ENCODE measurements around the gene KRT1.

The KRT1 gene

DNA sequence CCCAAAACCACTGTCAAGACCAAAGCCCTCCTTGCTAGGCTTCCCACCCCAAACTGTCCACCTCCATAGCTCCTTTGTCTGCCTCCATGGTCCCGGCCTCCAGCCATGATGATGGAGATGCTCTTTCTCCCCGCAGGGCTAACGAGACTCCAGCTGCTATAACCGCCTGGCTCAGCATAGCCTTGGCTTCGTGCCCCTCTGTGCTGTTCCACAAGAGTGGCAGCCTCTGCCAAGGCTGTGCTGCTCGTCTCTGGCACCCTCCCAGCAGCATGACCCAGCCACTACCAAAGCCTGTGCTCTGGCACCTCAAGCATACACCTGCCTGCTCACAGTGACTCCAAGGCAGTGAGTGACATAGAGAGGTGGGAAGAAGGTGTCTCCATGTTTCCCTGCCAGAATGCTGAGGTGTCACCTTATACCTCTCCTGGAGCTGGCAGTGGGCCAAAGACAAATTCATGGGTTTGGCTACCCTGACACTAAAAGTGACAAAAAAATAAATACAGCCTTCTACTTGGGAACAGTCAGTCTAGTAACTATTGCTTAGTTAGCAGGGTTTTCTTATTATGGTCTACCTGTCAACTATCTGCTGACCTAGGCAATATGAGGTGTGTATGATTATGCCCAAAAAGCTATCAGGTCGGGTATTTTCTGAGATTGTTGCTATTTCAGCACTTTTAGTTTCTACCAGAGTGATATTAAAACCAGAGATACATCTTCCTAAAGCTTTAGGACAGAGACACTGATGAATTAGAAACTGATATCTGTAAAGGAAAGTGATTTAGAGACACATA lies 45.7 kb downstream of the KRT1 start:
- no peak for DNase-seq (ENCODE audit: low spot score)

DNA sequence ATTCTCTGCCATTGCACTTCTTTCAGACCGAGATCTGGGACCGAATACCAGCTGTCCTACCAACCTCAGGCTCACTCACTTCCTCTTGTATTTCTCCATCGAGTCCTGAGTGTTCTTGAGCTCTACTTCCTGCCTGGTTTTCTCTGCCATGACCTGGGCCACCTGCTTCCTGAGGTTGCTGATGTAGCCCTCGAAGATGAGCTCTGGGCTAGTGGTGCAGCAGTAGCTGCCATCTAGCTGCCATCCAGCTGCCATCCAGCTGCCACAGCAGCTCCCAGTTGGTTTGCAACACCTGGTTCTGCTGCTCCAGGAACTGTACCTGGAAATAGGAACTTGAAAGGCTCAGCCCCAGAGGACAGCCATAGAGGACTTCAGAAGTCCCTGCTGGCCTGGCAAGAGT lies 46.8 kb downstream of the KRT1 start:
- DNase-seq (ENCODE audit: low spot score) = no peak

DNA sequence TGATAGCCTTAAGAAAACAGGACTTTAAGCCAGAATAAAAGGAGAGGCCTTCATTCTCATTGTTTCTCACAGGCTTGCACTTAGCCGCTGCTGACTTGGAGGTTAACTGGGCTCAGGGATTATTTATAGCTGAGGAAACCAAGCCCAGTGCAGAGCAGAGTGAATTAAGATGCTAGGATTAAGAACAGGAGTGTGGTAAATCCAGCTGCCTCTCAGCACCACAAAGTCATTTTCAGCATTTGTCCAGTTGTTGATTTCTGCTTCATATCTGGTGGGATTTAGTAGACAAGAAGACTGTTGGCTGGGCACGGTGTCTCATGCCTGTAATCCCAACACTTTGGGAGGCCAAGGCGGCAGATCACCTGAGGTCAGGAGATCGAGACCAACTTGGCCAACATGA lies 47.6 kb downstream of the KRT1 start:
- DNase-seq (ENCODE audit: low spot score) = no peak

DNA sequence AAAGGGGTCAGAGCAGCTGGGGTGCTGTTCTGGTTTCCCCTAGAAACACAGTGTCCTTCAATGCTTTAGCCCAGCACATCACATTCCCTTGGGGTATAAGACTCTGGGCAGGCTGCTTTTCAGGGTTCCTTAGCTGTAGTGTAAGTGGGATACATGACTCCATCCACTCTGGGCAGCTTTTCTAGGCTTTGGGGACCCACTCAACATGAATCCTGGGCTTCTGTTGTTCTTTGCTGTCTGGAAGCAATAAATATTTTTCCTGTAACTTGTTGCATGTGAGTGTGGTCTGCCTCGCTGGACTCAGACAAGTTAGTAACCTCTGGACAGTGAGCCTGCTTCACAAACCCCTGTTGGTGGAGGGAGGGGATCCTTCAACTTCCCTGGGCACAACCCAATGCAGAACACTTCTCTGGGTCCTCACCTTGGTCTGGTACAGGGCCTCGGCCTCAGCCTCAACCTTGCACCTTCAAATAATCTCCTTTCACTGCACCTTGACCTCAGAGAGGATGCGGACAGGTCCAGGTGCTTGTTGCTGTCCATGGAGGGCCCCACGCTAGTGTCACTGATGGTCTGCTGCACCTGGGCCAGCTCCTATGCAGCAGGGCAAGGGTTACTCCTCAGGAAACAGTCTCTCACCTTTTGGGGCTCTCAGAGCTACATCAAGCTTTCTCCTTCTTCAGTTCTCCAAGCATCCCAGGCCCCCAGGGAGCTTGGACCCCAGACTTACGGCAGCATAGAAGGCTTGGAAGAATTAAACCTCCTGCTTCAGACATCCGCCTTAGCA lies 48.3 kb downstream of the KRT1 start:
- no peak for DNase-seq (ENCODE audit: low spot score)

DNA sequence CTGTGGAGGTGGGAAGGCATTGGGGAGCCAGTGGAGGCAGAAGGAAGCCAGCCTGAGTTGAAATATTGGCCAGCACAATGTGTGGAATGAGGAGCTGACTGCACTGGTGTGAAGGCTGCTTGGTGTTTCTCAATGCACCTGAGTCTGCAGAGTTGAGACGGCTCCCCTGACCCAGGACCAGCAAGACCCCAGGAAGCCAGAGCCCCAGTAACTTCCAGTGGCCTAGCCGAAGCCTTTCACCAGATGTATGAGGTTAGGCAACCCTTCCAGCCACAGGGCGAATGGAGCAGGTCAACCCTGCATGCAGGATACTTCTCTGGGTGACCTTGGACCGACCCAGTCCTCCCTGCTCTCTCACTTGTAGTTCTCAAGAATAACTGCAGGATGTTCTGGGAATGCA lies 48.9 kb downstream of the KRT1 start:
- no peak for DNase-seq (ENCODE audit: low spot score)

DNA sequence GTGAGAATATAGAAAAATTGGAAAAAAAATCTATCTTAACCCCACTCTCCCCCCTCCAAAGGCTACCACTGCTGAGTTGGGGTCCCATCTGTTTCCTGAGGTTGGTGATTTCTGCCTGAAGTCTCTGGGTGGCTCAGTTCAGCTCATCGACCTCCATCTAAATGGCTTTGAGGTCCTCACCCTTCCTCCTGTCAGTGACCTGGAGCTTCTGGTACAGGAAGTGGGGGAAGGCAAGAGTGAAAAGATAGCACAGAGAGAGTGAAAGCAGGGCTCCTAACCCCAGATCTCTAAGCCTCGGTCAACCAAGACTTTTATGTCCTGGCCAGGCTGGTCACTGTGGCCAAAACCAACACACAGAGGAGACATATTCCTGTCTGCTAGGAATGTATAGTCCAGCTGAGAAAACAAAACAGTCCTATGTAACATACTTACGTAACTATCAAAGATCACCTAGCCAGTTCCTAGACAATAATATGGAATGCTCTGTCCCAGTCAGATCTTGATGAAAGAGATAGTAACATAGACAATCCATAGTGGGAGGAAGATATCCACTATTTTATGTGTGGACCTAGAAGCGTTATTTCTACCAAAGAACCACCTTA lies 49.5 kb downstream of the KRT1 start:
- no peak for DNase-seq (ENCODE audit: low spot score)

DNA sequence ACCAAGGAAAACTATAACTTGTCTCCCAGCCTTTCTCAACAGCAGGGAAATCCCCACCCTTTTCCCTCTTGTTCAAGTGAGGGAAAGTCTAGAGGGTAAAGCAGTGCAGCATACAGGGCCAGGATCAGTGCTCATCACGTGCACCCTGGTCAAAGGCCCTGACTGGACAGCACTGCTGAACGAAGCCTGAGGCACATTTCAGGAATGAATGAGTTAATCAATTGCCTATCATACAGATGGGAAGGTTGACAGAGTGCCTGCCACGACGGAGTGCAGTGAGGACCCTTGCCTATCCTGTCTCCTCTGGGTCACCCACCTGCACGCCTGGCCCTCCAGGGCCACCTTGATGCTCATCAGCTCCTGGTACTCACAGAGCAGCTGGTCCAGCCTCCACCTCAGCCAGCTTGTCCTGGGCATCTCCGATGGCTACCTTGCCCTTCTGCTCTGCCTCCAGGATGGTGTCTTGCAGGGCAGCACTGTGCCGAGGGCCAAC lies 50.2 kb downstream of the KRT1 start:
- no peak for DNase-seq (ENCODE audit: low spot score)

DNA sequence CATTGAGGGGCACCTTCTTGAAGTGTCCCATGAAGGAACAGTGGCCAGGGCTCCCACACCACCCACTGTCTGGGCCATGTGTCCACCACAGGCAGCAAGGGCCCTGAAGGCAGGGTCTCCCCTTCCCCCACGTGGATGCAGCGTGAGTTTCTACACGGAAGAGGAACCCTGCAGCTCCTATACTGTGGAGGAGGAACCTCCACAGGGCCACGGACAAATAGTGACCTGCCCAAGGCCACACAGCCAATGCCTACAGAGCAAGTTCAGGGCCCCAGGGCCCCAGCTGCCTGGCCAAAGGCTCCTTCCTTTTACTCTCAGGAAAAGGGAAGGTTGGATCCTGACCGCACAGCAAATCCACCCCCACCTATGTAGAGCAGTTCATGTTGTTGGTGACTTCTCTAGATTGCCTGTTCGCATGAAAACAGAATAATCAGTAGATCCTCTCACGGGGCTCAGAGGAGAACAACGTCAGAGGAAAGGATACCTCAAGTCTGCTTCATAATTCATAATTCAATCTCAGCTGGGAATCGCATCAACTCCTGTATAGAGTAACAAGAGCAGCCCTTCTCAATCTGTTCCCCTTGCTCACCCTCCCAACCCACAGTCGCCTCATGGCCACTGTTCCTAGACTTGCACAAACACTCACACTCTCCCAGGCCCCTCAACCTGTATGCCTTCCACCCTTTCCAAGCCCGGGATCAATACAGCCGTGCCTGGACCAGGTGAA lies 50.8 kb downstream of the KRT1 start:
- no peak for DNase-seq (ENCODE audit: low spot score)

DNA sequence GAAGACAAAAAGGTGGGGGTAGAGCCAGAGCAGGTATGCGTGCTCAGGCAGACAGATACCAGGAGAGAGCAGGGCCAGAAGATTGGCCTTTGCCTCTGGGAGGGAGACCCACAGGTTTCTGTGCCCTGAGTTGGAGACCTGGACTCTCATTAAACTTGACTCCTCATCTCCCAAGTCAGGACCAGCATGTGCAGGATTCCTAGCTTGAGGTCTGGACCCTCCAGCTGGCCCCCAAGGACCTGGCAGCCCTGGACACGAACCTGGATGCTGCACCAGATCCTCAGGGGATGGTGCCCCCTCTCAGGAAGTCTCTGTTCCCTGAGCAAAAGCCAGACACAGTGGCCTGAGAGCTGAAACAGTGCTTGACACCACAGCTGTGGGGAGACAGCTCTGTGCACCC lies 51.4 kb downstream of the KRT1 start:
- DNase-seq (ENCODE audit: low spot score) = no peak

DNA sequence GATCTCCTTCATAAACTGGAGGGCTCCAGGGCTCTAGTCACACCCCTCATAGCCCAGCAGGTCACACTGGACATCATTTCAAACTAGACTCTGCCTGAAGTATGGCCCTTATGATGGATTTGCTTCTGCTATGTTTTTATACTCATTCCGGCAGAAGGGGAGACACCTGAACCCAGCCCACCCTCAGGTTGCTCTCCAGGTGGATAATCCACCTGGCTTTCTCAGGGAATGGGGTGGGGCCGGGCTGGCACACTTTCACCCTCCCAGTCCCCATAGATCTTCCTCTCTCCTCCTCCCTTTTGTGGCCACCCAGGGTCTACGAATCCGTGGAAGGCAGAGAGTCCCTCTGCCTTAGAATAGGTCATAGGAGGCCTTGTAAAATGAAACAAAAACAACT lies 52.1 kb downstream of the KRT1 start:
- no peak for DNase-seq (ENCODE audit: low spot score)

DNA sequence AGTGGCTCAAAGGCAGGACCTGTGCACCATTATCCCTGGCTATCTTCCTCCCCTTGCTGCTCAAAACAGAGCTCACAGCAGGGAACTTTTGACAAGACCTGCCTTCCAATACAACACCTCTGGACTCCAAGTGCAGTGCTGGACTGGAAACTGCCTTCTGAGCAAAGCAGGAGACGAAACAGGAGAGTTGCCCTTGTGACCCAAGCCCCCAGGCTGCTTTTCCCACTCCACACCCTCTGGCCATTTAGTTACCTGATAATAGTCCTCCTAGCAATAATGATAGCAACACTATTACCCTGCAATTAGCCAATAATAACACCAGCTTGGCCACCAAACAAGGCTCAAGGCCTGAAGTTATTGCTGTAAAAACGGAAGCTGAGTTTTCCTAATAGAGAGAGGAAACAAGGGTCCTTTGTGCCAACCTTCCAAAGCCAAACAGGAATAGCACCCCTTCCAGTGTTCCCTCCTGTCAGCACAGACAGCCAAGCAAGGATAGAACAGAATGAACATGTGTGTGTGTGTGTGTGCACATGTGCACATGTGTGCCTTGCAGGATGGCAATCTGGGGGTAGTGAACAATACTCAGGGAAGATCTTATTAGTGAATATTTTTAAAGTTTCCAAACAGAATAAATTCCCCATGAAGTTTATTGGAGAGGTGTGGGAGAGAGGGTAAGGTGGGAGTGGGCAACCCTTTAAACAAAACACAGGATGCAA lies 52.7 kb downstream of the KRT1 start:
- DNase-seq (ENCODE audit: low spot score) = no peak
